HG03439 (cell line): Measurements from ENCODE around the gene CCDC180.
"Not testable (repeated sequence)": the region's sequence is repeated elsewhere in the genome, so short reads cannot be mapped to it uniquely, and the experiment has no call there.

Experiments used
- ATAC-seq: cut with Tn5 transposase; IDR thresholded peaks from one replicate; pipeline ENCODE4 v1.9.1; 2021; ENCODE audit warnings: mild to moderate bottlenecking, moderate library complexity; ENCODE audit not compliant: unreplicated experiment

Gene CCDC180

GRCh38 chr9:97307500-97308163 is at the start of gene CCDC180:
CCDC180 (plus strand) TSS chr9:97307659; CDS start chr9:97308064, 405 bp downstream.
- ATAC-seq, result no peak

- not testable (repeated sequence) for ATAC-seq
Observed at GRCh38 chr9:97259834-97260514, 47.5 kb upstream of the CCDC180 start.

- no peak for ATAC-seq
Observed at GRCh38 chr9:97271292-97271691, 36.2 kb upstream of the CCDC180 start.

GRCh38 chr9:97272072-97272471 is 35.4 kb upstream of the CCDC180 start:
- no peak for ATAC-seq

GRCh38 chr9:97276310-97276852 is 31.1 kb upstream of the CCDC180 start:
- no peak for ATAC-seq

- ATAC-seq, result no peak
Observed at GRCh38 chr9:97277953-97278352, 29.5 kb upstream of the CCDC180 start.

- no peak for ATAC-seq
Observed at GRCh38 chr9:97280755-97281330, 26.6 kb upstream of the CCDC180 start.

- no peak for ATAC-seq
Observed at GRCh38 chr9:97283768-97284167, 23.7 kb upstream of the CCDC180 start.

GRCh38 chr9:97284798-97285197 is 22.7 kb upstream of the CCDC180 start:
- no peak for ATAC-seq

GRCh38 chr9:97292200-97292599 is 15.3 kb upstream of the CCDC180 start:
- ATAC-seq, result no peak

GRCh38 chr9:97293207-97293721 is 14.2 kb upstream of the CCDC180 start:
- ATAC-seq, result no peak

GRCh38 chr9:97293818-97294217 is 13.6 kb upstream of the CCDC180 start:
- no peak for ATAC-seq

GRCh38 chr9:97297889-97298288 is 9.6 kb upstream of the CCDC180 start:
- no peak for ATAC-seq

- ATAC-seq, result peak; percentile 61
Observed at GRCh38 chr9:97299809-97300414, 7.5 kb upstream of the CCDC180 start.

GRCh38 chr9:97300586-97300985 is 6.9 kb upstream of the CCDC180 start:
- ATAC-seq, result no peak

- ATAC-seq, result no peak
Observed at GRCh38 chr9:97301974-97302373, 5.5 kb upstream of the CCDC180 start.

- ATAC-seq, result no peak
Observed at GRCh38 chr9:97304586-97304985, 2.9 kb upstream of the CCDC180 start.

- ATAC-seq, result no peak
Observed at GRCh38 chr9:97305501-97306298, 1.8 kb upstream of the CCDC180 start.

GRCh38 chr9:97307091-97307490 is 368 bp upstream of the CCDC180 start:
- ATAC-seq, result no peak

GRCh38 chr9:97309260-97309659 is 1.8 kb downstream of the CCDC180 start:
- ATAC-seq, result no peak
